MM.1S (cell line): ENCODE data around the gene EIF4EBP2.

Source experiments
- EZH2 ChIP-seq: fragments of 300-600 bp; sonication (generic); optimal IDR thresholded peaks from 2 replicates; pipeline ENCODE3; 2017; ENCODE audit warnings: low read depth, mild to moderate bottlenecking, antibody characterized with exemption, low read length, mixed read lengths
- TF ChIP-seq, protein P1 (sequence below): fragments of 300-600 bp; sonication (generic); IDR thresholded peaks from 2 replicates; pipeline ENCODE4 v1.5.1; 2016; ENCODE audit warnings: antibody characterized with exemption, low read length, mixed read lengths

DNA sequence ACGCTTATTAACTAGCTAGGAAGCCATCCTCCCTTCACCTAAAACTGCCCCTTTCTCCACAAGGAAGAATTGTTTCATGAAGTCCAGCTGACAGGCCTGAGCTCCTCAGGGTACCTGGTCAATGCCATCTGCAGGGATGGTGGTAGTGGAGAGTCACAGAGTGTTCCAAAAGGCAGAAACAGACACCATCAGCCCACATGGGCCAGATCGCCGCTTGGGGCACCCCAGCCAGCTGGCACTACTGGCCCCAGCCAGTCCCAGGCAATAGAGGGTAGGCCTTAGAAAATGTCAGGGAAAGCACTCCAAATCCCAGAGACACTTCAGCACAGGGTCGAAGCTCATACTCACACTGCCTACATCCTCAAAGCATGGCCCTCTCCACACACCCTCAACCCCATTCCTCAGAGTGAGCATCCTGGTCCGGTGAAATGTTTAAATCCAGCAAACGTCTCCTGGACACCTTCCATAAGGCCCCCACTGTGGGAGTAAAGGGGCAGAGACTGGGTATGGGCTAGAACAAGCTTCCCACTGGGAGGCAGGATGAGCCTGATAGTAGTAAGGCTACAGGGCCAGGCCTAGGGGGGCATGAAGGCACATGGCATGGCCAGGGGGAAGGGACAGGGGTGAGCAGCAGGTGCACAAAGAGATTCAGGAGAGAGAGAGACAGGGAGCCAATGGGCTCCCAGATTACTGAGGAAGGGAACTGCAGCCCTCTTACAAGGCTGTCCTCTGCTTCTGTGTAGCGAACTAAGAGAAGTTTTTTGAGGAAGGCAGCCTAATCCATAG lies 23.4 kb upstream of the EIF4EBP2 start:
- TF ChIP-seq, protein P1, sequence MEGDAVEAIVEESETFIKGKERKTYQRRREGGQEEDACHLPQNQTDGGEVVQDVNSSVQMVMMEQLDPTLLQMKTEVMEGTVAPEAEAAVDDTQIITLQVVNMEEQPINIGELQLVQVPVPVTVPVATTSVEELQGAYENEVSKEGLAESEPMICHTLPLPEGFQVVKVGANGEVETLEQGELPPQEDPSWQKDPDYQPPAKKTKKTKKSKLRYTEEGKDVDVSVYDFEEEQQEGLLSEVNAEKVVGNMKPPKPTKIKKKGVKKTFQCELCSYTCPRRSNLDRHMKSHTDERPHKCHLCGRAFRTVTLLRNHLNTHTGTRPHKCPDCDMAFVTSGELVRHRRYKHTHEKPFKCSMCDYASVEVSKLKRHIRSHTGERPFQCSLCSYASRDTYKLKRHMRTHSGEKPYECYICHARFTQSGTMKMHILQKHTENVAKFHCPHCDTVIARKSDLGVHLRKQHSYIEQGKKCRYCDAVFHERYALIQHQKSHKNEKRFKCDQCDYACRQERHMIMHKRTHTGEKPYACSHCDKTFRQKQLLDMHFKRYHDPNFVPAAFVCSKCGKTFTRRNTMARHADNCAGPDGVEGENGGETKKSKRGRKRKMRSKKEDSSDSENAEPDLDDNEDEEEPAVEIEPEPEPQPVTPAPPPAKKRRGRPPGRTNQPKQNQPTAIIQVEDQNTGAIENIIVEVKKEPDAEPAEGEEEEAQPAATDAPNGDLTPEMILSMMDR: no peak
- TF ChIP-seq EZH2: no peak
